Kidney tubule cell (primary cell): Measurements from ENCODE around the gene NR4A2.
"Not testable (repeated sequence)": the region's sequence is repeated elsewhere in the genome, so short reads cannot be mapped to it uniquely, and the experiment has no call there.

Experiments used
- DNase-seq: peaks from one replicate; pipeline ENCODE4 v3.0.0-alpha.2; 2018; ENCODE audit warnings: low spot score

The NR4A2 gene

GRCh38 chr2:156321243-156321904 lies 11.1 kb downstream of the NR4A2 start:
- no peak for DNase-seq

DNA sequence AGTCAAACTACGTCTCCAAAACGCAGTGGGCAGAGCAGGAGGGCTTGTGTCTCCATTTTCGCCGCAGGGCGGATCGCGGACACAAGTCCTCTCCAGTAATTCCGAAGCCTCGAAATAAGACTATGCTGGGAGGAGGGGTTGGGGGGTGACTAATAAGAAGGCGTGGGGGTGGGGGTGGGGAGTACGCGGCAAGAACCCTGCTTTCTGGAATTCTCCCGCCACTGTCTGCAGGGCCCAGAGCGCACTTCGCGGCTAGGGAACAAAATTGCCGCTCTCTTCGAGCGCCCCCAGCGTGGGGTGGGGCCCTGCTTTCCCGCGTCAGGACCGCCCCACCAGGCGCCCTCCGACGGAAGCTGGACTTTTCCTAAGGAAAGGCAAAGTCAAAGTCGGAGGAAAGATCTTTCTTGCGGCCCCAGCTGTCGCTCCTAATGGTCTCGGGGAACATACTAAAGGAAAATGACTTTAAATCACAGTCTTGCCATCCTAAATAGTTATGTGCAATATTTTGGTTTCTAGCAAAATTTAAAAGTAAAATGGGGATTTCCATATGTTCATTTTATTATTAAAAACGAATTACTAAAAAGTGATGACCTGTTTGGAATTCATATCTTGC lies 11.9 kb downstream of the NR4A2 start:
- no peak for DNase-seq

GRCh38 chr2:156319811-156320485 lies 12.6 kb downstream of the NR4A2 start:
- DNase-seq, result peak; percentile 38

DNA sequence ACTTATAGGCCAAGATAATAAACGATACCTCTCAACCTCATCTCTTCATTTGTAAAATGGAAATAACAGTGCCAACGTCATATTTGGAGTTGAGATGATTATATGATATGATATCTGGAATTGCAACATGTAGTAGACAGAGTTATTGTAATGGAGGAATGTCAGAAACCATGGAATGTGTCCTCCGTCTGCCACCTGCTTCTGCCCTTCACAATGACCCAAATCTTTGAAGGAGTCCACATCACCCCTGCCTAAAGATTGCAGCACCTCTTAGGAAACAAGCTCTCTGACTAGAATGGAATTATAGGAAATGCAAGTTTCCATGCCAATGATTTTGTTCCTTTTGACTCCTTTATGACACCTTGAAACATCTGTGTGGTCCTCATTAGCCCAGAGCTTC lies 14.9 kb downstream of the NR4A2 start:
- no peak for DNase-seq

DNA sequence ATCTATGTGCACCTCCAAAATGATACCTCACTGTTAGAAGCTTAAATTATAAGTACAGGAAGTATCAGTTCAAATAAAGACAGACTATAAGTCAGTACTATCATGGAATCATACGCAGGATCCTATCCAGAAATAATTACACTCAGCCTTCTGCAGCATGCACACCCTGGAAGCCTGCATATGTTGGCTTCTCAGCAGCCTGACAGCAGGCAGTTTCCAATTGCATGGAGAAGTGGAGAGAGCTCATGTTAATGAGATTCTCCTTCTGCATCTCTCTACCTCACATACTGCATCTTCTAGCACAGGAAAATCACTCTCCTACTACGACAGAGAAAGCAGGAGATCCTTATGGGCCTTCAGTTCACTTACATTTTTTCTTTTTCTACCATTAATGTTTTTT lies 20.5 kb downstream of the NR4A2 start:
- no peak for DNase-seq

DNA sequence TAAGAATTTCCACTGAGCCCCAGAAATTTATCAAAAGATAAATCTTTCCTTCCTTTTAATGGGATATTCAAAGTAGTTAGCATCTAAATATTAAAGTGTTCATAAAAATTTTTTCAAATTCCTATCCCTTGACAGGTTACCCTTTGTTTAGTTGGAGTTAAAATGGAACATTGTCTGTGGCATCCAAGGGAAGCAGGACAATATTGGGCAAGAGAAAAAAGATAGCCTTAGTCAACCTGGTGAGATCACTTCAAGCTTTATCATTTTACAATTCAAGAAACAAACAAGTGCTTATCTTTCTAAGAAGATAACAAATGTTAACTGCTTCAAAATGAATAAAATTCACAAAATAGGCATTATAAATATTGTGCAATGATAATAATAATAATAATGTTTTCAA lies 21.7 kb downstream of the NR4A2 start:
- no peak for DNase-seq

GRCh38 chr2:156309917-156310316 lies 22.6 kb downstream of the NR4A2 start:
- DNase-seq, result no peak

DNA sequence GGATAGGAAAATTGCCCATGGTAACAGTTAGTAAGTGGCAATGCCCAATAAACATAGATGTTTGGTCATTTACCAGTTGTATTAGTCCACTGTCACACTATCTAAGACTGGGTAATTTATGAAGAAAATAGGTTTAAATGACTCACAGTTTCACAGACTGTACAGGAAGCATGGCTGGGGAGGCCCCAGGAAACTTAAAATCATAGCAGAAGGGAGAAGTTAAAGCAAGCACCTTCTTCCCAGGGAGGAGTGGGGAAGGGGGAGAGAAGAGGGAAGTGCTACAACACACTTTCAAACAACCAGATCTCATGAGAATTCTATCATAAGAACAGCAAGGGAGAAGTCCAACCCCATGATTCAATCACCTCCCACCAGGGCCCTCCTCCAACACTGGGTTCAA lies 23.4 kb downstream of the NR4A2 start:
- DNase-seq, result no peak

GRCh38 chr2:156306821-156307220 lies 25.7 kb downstream of the NR4A2 start:
- DNase-seq, result no peak

GRCh38 chr2:156305121-156305520 lies 27.4 kb downstream of the NR4A2 start:
- no peak for DNase-seq

DNA sequence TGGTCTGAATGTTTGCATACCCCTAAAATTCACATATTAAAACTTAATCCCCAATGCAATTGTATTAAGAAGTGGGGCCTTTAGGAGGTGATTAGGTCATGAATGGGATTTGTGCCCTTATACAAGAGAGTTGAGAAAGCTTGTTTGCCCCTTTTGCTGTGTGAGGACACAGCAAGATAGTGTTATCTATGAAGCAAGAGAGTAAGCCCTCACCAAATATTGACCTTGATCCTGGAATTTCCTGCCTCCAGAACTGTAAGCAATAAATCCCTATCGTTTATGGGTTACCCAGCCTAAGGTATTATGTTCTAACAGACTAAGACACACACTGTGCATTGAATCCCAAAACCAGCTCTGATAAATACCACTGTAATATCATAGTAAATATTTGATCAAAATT lies 32.2 kb downstream of the NR4A2 start:
- DNase-seq, result no peak

GRCh38 chr2:156294945-156295580 lies 37.5 kb downstream of the NR4A2 start:
- peak; percentile 25 for DNase-seq

GRCh38 chr2:156293382-156293781 lies 39.1 kb downstream of the NR4A2 start:
- DNase-seq, result not testable (repeated sequence)

DNA sequence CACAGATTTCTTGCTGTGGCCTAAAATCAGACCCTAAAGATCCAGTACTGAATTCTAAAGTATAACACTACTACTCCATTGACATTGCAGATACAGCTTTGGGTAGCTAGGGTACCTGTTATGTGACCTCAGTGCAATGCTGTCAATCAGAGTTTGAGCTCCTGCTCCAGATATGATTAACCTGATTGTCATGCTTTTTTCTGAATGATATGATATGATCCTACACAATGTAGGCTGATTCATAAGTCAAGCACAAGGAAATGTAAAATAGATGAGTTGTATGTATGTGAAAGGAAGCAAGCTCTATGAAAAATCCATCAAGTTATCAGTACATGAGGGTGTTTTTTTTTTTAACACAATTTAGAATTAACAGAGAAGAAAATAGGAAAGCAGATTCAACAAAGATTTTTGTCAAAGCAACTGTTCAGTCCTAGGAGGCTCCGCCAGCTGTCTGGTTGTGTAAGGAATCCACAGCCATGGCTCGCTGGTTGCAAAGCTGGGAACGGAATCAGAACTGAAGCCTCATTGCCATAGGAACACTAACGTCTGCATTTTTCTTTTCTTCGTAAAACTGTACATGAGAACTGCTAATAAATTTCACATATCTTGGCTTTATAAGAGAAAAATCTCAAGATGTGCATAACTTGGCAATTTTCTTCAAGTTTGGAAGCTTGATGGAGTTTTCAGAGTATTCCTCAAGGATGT lies 52.9 kb downstream of the NR4A2 start:
- DNase-seq, result no peak
